HG02571 (cell line): ENCODE data around the gene VPS33A.
A peak's percentile ranks its signal among the peaks of the same experiment; 100 is the strongest.
"Not testable (repeated sequence)": the region's sequence is repeated elsewhere in the genome, so short reads cannot be mapped to it uniquely, and the experiment has no call there.

Experiments used
- ATAC-seq: cut with Tn5 transposase; IDR thresholded peaks from one replicate; pipeline ENCODE4 v1.9.1; 2021; ENCODE audit warnings: mild to moderate bottlenecking, moderate library complexity; ENCODE audit not compliant: unreplicated experiment

The VPS33A gene

GRCh38 chr12:122258462-122258861 is 7.8 kb downstream of the VPS33A start:
- not testable (repeated sequence) for ATAC-seq

GRCh38 chr12:122250536-122250935 is 15.8 kb downstream of the VPS33A start:
- no peak for ATAC-seq

GRCh38 chr12:122250047-122250446 is 16.2 kb downstream of the VPS33A start:
- ATAC-seq: no peak

GRCh38 chr12:122245553-122245952 is 20.7 kb downstream of the VPS33A start:
- ATAC-seq: no peak

- ATAC-seq: no peak
These were observed 21.5 kb downstream of the VPS33A start for GRCh38 chr12:122244565-122245371.

GRCh38 chr12:122243965-122244364 is 22.3 kb downstream of the VPS33A start:
- ATAC-seq: no peak

- no peak for ATAC-seq
These were observed 27.4 kb downstream of the VPS33A start for GRCh38 chr12:122238861-122239260.

- ATAC-seq: no peak
These were observed 30.6 kb downstream of the VPS33A start for GRCh38 chr12:122235741-122236140.

GRCh38 chr12:122232691-122233090 is 33.6 kb downstream of the VPS33A start:
- no peak for ATAC-seq

- ATAC-seq: no peak
These were observed 35.5 kb downstream of the VPS33A start for GRCh38 chr12:122230798-122231197.

- no peak for ATAC-seq
These were observed 38.2 kb downstream of the VPS33A start for GRCh38 chr12:122228092-122228491.

GRCh38 chr12:122227341-122227740 is 39.0 kb downstream of the VPS33A start:
- no peak for ATAC-seq

- ATAC-seq: no peak
These were observed 39.7 kb downstream of the VPS33A start for GRCh38 chr12:122226366-122227125.

GRCh38 chr12:122225683-122226365 is 40.5 kb downstream of the VPS33A start, which contains the start of gene DIABLO:
Gene DIABLO (minus strand): TSS chr12:122226052. CDS start chr12:122226014, 38 bp downstream.
- peak; percentile 81 for ATAC-seq

GRCh38 chr12:122216445-122216844 is 49.8 kb downstream of the VPS33A start:
- ATAC-seq: no peak

- ATAC-seq: no peak
These were observed 50.5 kb downstream of the VPS33A start for GRCh38 chr12:122215771-122216170.

- ATAC-seq: no peak
These were observed 58.0 kb downstream of the VPS33A start for GRCh38 chr12:122208073-122208820.

- no peak for ATAC-seq
These were observed 58.9 kb downstream of the VPS33A start for GRCh38 chr12:122207391-122207790.

GRCh38 chr12:122206976-122207375 is 59.3 kb downstream of the VPS33A start:
- no peak for ATAC-seq

GRCh38 chr12:122206111-122206881 is 60.0 kb downstream of the VPS33A start:
- no peak for ATAC-seq
